ENCODE measurements around the gene SLX4IP. TPM values are rescaled to one million over a fixed set of nuclear protein-coding genes. Genes with fewer than 3 reads are reported as not detected.

SLX4IP gene
- total and polyA plus RNA-seq, 2 of the 13 experiments (the other 11 are each of a cell fraction or from before 2014, with no cell fraction given) = 3.6 to 7.3 TPM

- TF ChIP-seq, protein P1, sequence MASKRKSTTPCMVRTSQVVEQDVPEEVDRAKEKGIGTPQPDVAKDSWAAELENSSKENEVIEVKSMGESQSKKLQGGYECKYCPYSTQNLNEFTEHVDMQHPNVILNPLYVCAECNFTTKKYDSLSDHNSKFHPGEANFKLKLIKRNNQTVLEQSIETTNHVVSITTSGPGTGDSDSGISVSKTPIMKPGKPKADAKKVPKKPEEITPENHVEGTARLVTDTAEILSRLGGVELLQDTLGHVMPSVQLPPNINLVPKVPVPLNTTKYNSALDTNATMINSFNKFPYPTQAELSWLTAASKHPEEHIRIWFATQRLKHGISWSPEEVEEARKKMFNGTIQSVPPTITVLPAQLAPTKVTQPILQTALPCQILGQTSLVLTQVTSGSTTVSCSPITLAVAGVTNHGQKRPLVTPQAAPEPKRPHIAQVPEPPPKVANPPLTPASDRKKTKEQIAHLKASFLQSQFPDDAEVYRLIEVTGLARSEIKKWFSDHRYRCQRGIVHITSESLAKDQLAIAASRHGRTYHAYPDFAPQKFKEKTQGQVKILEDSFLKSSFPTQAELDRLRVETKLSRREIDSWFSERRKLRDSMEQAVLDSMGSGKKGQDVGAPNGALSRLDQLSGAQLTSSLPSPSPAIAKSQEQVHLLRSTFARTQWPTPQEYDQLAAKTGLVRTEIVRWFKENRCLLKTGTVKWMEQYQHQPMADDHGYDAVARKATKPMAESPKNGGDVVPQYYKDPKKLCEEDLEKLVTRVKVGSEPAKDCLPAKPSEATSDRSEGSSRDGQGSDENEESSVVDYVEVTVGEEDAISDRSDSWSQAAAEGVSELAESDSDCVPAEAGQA (IDR thresholded peaks at IDR 0.05; ENCODE audit: low read depth) = no peak
- TF ChIP-seq, protein P1 (CRISPR knock-in tag; IDR thresholded peaks at IDR 0.05; ENCODE audit: borderline replicate concordance) = no peak
- TF ChIP-seq ISL2 (CRISPR knock-in tag; IDR thresholded peaks at IDR 0.05) = no peak
- TF ChIP-seq SMARCC2 (IDR thresholded peaks at IDR 0.05) = no peak
Measured at GRCh38 chr20:10634683-10635411, 199.7 kb downstream of the SLX4IP start (continued).

GRCh38 chr20:10635476-10636208 lies 200.5 kb downstream of the SLX4IP start:
- H3K79me2 ChIP-seq (ENCODE audit: insufficient read depth, low read length) = no peaks in the 10 kb centered on the region
- H3K27me3 ChIP-seq (ENCODE audit: control insufficient read depth in 1 of 2, insufficient read depth in 2 of 2, low read length in 2 of 2) = no peaks in the 10 kb centered on the region
- ChIA-PET POLR2A (no interaction called here), CTCF (ENCODE audit: low intra/inter-chr PET ratio, low total read pairs) (no interaction called here)
- H3K36me3 ChIP-seq (replicated peaks in 1 of 2; ENCODE audit: control insufficient read depth in 1 of 2, insufficient read depth in 2 of 2, low read length in 2 of 2) = peaks cover 17 to 25% of the 10 kb centered on the region in 2 experiments
- no peak for DNase-seq (ENCODE audit: low spot score)
- no peak for ATAC-seq
- no TSS peak for BruUV-seq (replicated peaks)
- no peak overlapping the region for H3K4me2 ChIP-seq (ENCODE audit: low read depth, low read length)
- H4K20me1 ChIP-seq (ENCODE audit: insufficient read depth, low read length) = no peaks in the 10 kb centered on the region
- no peaks in the 10 kb centered on the region for H3K9me3 ChIP-seq (ENCODE audit: low read length)
- no peak overlapping the region for H2AFZ ChIP-seq (ENCODE audit: low read length)
- no peak overlapping the region for H3K4me3 ChIP-seq (replicated peaks in 1 of 3; ENCODE audit: insufficient read depth in 1 of 3, low read depth in 2 of 3, low read length in 3 of 3)
- in situ Hi-C loops (cut with HindIII; ENCODE audit: extremely low pct_ligation_motif_present, low pct_unique_long_range_greater_than_20kb) (loop anchor here (5.0 kb wide), 1 partner anchor 83 kb away; no protein-coding TSS in a partner anchor), intact Hi-C loops (cut with micrococcal nuclease; ENCODE audit: unreplicated experiment) (loop anchor here (2.0 to 10.0 kb wide), 3 partner anchors 17 to 201 kb away; partner anchors contain the start of genes MKKS and SLX4IP)
- WGBS (ENCODE audit: low lambda C conversion rate) = 97% methylated on average over 5 of the region's 5 CpGs
- H3K27ac ChIP-seq (ENCODE audit: extremely low read length, insufficient read depth, low read length) = no peak overlapping the region
- TF ChIP-seq ATRX (CRISPR knock-in tag; IDR thresholded peaks at IDR 0.05; ENCODE audit: borderline replicate concordance) (no peak), ZNF253 (CRISPR knock-in tag; IDR thresholded peaks at IDR 0.05; ENCODE audit: borderline replicate concordance) (no peak), ZNF549 (CRISPR knock-in tag; IDR thresholded peaks at IDR 0.05) (no peak)
- no peaks in the 10 kb centered on the region for H3K4me1 ChIP-seq (ENCODE audit: insufficient read depth, low read length)
- no peak overlapping the region for H3K9ac ChIP-seq (ENCODE audit: insufficient read depth, low read depth, low read length)
- no peak for FAIRE-seq
